Gastroesophageal sphincter (tissue), 4 donors: Measurements from ENCODE around the gene USP6. TPM values are rescaled to one million over a fixed set of nuclear protein-coding genes. Genes with fewer than 3 reads are reported as not detected.
"Not testable (repeated sequence)": the region's sequence is repeated elsewhere in the genome, so short reads cannot be mapped to it uniquely, and the experiment has no call there.

Source experiments
- ATAC-seq: fragments of 150-250 bp; one replicate; pipeline ENCODE4 v1.9.1; 2016; ENCODE audit warnings: mild to moderate bottlenecking, moderate library complexity
- H3K27ac ChIP-seq, 4 donors: fragments of 200-600 bp; sonication (generic) in 3 of 4; 1 replicate in 3 of 4; 2 replicates in 1 of 4; pipeline ENCODE4 v1.5.1; 2016 to 2019
- H3K27me3 ChIP-seq: fragments of 200-600 bp; sonication (generic); one replicate; pipeline ENCODE4 v1.5.1; 2019
- H3K36me3 ChIP-seq, 2 donors: fragments of 200-600 bp; sonication (generic); one replicate each; pipeline ENCODE4 v1.5.1; 2019; ENCODE audit warnings: control low read depth in 1 of 2
- H3K4me1 ChIP-seq, 3 donors: fragments of 200-600 bp; sonication (generic); 1 replicate in 2 of 3; 2 replicates in 1 of 3; pipeline ENCODE4 v1.5.1; 2016 to 2019; ENCODE audit warnings: control low read depth in 2 of 3
- H3K4me3 ChIP-seq, 2 donors: fragments of 200-600 bp; sonication (generic); one replicate each; pipeline ENCODE4 v1.5.1; 2019; ENCODE audit warnings: mild to moderate bottlenecking in 1 of 2, moderate library complexity in 1 of 2
- H3K9me3 ChIP-seq, 3 donors: fragments of 200-600 bp; sonication (generic); one replicate each; pipeline ENCODE4 v1.5.1; 2017 to 2019; ENCODE audit warnings: control low read depth in 2 of 3
- EP300 ChIP-seq: sonication (generic); formaldehyde crosslinking; IDR thresholded peaks from one replicate; pipeline ENCODE4 v1.6.1; 2017; ENCODE audit warnings: antibody characterized with exemption, mild to moderate bottlenecking
- POLR2A ChIP-seq, 2 donors: fragments of 450-650 bp; IDR thresholded peaks; one replicate each; pipeline ENCODE4 v1.6.1; 2017; ENCODE audit warnings: antibody characterized with exemption in 2 of 2, mild to moderate bottlenecking in 2 of 2, moderate library complexity in 1 of 2
- POLR2AphosphoS5 ChIP-seq: sonication (generic); formaldehyde crosslinking; IDR thresholded peaks from one replicate; pipeline ENCODE4 v1.6.1; 2017; ENCODE audit warnings: antibody characterized with exemption
- WGBS, 2 donors: methylation state at CpG; one replicate each; pipeline ENCODE4 v1.1.5; 2018; ENCODE audit warnings: low coverage in 1 of 2; 5-methylcytosine and 5-hydroxymethylcytosine counted together
- total RNA-seq, 4 donors: library from RNA; depleted of rRNA; stranded (reverse); fragments of >200 nt; gene quantifications; one replicate each; pipeline ENCODE4 v1.1.0, GENCODE V29; 2016
- TF ChIP-seq, protein P1 (sequence below), 4 experiments: fragments of 200-600 bp in 2 of 4; fragments of 450-650 bp in 2 of 4; sonication (generic) in 1 of 4; IDR thresholded peaks; one replicate each; pipeline ENCODE4 v1.5.1; 2017 to 2019; ENCODE audit warnings: antibody characterized with exemption in 4 of 4, mild to moderate bottlenecking in 2 of 4, moderate library complexity in 2 of 4

Gene USP6
- total RNA-seq, 4 donors from 2014 or later: 0.07 to 6.1 (median 0.20) TPM

DNA sequence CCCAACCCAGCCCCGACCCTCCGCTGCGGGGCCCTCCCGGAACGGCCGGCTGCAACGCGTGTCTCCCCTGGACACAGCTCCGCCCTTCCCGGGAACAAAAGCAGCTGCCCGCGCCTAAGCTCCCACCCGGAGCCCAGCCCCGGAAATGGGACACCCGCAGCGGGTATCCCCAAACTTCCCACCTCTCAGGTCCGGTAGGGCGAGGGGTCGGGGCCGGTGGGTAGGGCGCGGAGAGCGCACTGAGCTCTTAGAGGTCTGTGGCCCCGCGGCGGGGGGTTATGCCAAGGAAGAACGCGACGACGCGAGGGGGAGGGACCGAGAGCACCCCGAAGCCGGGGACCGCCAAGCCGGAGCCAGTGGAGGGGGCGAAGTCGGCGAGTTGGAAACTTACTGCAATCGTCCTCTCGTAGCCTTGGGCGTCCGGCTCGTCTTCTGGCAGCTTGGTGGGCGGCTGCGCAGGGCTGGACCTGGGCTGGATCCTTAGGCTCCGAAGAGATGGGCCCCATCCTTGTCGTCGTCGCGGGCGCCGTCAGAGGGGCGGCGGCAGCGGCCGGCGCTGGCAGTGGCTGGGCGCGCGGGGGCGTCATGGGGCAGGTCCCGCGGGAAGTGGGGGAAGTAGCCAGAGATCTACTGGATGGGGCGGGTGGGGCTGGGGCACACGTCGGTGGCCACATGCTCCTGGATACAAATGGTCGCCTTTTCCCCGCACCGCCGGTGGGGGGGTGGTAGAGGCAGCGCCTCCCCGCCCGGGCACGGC is 6.9 kb downstream of the USP6 start:
- Histone ChIP-seq H3K27ac (peak overlapping the region in 3 of 4 donors; percentile 43 to 61 (median 55)), H3K4me1 (peaks cover 0 to 16% (median 5%) of the 10 kb centered on the region in 3 donors), H3K27me3 (peaks cover 38% of the 10 kb centered on the region), H3K4me3 (peak overlapping the region; percentile 60 to 62), H3K36me3 (no peaks in the 10 kb centered on the region), H3K9me3 (peaks cover 0 to 9% (median 0%) of the 10 kb centered on the region in 3 donors)
- 0% methylated on average over 2 of the region's 75 CpGs; no CpG with 5 or more reads in 1 of the 2 donors for WGBS, 2 donors
- peak; percentile 80 for ATAC-seq
- no peak for TF ChIP-seq POLR2AphosphoS5
- TF ChIP-seq, protein P1, sequence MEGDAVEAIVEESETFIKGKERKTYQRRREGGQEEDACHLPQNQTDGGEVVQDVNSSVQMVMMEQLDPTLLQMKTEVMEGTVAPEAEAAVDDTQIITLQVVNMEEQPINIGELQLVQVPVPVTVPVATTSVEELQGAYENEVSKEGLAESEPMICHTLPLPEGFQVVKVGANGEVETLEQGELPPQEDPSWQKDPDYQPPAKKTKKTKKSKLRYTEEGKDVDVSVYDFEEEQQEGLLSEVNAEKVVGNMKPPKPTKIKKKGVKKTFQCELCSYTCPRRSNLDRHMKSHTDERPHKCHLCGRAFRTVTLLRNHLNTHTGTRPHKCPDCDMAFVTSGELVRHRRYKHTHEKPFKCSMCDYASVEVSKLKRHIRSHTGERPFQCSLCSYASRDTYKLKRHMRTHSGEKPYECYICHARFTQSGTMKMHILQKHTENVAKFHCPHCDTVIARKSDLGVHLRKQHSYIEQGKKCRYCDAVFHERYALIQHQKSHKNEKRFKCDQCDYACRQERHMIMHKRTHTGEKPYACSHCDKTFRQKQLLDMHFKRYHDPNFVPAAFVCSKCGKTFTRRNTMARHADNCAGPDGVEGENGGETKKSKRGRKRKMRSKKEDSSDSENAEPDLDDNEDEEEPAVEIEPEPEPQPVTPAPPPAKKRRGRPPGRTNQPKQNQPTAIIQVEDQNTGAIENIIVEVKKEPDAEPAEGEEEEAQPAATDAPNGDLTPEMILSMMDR (IDR thresholded peaks at IDR 0.05): peak in 1 of 4 experiments; percentile 20

DNA sequence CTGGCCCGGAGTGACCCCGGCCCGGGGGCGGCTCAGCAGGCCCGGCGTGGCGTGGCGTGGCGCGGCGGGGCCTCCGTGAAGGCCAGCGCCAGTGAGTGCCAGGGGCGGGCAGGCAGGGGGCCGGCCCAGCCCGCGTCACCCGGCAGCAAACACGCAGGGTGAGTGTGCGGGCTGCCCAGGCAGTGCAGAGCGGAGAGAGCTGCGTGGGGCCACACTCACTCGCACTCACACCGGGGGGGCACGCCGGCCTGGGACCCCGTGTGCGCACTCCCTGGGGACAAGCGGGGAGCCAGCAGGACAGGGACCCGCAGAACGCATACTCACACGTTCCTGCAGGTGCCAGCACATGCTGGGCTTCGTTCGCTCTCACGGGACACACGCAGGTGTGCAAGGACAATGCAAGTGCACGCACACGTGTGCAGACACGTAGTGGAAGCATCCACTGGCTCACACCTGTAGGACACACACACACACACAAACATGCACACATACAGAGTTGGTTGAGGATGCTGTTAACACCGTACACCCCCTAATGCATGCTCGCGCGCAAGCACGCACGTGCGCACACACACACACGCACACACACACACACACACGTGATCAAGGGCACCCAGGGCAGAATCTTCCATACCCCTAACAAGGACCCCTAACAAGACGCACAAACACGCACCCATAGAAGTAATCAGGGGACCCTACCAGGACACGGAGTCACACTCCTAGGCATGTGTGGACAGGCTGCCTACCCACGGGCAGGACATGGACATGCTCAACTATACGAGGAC is 7.7 kb downstream of the USP6 start:
- Histone ChIP-seq H3K4me3 (peak overlapping the region; percentile 60 to 62), H3K27ac (peak overlapping the region in 1 of 4 donors; percentile 43), H3K36me3 (no peaks in the 10 kb centered on the region), H3K4me1 (peaks cover 0 to 16% (median 5%) of the 10 kb centered on the region in 3 donors), H3K27me3 (peaks cover 32% of the 10 kb centered on the region), H3K9me3 (peaks cover 0 to 6% (median 0%) of the 10 kb centered on the region in 3 donors)
- ATAC-seq: peak; percentile 66
- no CpG with 5 or more reads among the region's 53 CpGs for WGBS, 2 donors
- TF ChIP-seq, protein P1 (IDR thresholded peaks at IDR 0.05): peak in 1 of 4 experiments; percentile 6
- TF ChIP-seq POLR2AphosphoS5: no peak

DNA sequence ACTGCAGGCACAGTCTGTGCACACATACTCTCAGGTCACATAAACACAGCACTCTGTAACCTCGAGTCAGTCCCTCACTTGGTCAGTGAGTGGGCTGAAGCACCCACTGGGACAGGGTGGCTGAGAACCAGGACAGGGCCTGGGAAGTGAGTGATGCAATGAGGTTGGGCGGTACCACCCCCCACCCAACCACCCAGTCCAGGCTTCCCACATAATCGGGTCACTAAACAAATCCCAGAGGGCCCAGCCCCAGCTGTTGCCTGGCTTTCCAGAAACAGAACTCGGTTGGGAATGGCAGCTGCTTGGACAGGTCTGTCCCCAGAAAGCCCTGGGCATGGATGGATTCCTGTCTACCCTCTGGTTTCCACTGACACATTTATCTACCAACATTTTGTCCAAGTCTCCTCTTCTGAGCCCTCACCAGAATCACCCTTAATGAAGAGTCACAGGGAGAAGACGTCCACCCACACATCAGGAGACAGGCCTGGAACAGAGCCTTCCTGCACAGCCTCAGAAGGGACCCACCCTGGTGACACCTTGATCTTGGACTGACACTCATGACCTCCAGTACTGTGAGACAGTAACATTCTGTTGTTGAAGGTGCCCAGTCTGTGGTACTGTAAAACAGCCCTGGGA is 8.4 kb downstream of the USP6 start:
- not testable (repeated sequence) for H3K27ac ChIP-seq, H3K36me3 ChIP-seq, H3K4me3 ChIP-seq, H3K9me3 ChIP-seq, ATAC-seq
- no CpG with 5 or more reads among the region's 5 CpGs for WGBS, 2 donors
- H3K4me1 ChIP-seq: peaks cover 0 to 16% (median 5%) of the 10 kb centered on the region in 3 donors
- peaks cover 27% of the 10 kb centered on the region for H3K27me3 ChIP-seq

DNA sequence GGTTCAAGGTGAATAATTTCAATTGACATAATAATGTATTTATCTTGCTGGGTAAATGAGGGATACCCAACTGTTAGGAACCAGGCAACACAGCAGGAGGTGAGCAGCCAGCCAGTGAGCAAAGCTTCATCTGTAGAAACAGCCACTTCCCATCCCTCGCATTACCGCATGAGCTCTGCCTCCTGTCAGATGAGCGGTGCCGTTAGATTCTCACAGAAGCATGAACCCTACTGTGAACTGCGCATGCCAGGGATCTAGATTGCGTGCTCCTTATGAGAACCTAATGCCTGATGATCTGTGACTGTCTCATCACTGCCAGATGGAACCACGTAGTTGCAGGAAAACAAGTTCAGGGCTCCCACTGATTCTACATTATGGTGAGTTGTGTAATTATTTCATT is 9.1 kb downstream of the USP6 start:
- Histone ChIP-seq H3K4me1 (peaks cover 0 to 16% (median 5%) of the 10 kb centered on the region in 3 donors), H3K27me3 (peaks cover 27% of the 10 kb centered on the region)
- H3K9me3 ChIP-seq, H3K27ac ChIP-seq, ATAC-seq, H3K4me3 ChIP-seq, H3K36me3 ChIP-seq: not testable (repeated sequence)
- no CpG with 5 or more reads among the region's 7 CpGs for WGBS, 2 donors

DNA sequence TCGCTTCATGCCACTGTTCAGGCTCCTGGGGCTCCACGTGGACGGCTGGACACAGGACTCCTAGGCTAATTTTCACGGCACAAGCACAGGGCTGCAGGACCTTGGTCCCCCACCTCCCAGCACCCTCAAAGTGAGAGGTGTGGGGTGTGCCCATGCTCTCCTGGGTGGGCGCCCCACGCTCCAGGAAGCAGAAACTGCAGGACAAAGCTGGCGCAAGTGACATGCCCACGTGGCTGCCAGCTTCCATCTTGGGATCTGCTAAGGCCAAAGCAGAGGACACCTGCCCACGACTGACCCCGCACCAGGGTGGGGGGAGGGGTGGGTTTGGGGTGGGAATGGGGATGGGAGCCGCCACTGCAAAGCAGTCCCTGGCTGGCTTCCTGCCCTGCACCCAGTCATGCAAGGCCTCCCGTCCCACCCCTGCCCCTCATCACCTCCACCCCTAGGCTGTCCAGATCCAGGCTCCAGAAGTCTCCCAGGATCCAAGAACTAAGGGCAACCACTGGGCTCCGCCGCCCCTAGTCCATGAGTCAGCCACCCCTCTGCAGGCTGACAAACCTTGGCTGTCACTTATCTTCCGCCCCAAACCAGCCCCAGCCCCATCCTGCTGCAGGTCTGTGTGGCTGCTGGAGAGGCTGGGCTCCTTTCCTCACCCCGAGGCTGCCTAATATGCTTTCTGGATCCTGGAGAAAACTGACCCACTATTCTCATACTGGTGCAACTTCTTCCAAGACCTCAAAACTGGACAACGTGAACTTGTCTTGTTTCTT is 11.1 kb downstream of the USP6 start:
- Histone ChIP-seq H3K27me3 (peaks cover 27% of the 10 kb centered on the region), H3K9me3 (no peaks in the 10 kb centered on the region), H3K4me1 (peaks cover 0 to 16% (median 5%) of the 10 kb centered on the region in 3 donors), H3K36me3 (no peaks in the 10 kb centered on the region), H3K27ac (no peak overlapping the region), H3K4me3 (no peak overlapping the region)
- 80 to 84% methylated on average over 1 to 4 of the region's 17 CpGs for WGBS, 2 donors
- no peak for TF ChIP-seq POLR2A (IDR thresholded peaks at IDR 0.05)
- TF ChIP-seq EP300: no peak
- no peak for TF ChIP-seq POLR2AphosphoS5
- TF ChIP-seq, protein P1 (IDR thresholded peaks at IDR 0.05): no peak
- no peak for ATAC-seq
